Measurements from ENCODE around the gene HOXA3. TPM values are rescaled to one million over a fixed set of nuclear protein-coding genes. Genes with fewer than 3 reads are reported as not detected.

The HOXA3 gene
- total and polyA plus RNA-seq, 10 of the 15 experiments (the other 5 are each of a cell fraction or from before 2014, with no cell fraction given): 0.05 TPM; not detected in 9

- RAD21 ChIA-PET (ENCODE audit: unreplicated experiment): no interaction called here
- intact Hi-C loops (cut with micrococcal nuclease; ENCODE audit: unreplicated experiment): no loop called here
- SMC1A ChIA-PET (ENCODE audit: uncharacterized antibody, unreplicated experiment): interaction anchor here (1.3 to 2.8 kb wide), 2 partner anchors 16 to 35 kb away, joined by 3 to 6 read pairs; no protein-coding TSS in a partner anchor
- no peak for DNase-seq (ENCODE audit: low read depth, low spot score)
- Histone ChIP-seq H3K4me3 (no peak overlapping the region), H2AFZ (ENCODE audit: control insufficient read depth, low read depth, low read length) (no peak overlapping the region), H3K9me3 (replicated peaks; ENCODE audit: control insufficient read depth, insufficient read depth, low read length) (no peaks in the 10 kb centered on the region), H3K4me1 (ENCODE audit: control insufficient read depth, insufficient read depth, low read length) (no peaks in the 10 kb centered on the region), H3K79me2 (ENCODE audit: control insufficient read depth, insufficient read depth, low read length) (no peaks in the 10 kb centered on the region), H3K4me2 (ENCODE audit: control insufficient read depth, insufficient read depth) (no peak overlapping the region), H3K9ac (ENCODE audit: control insufficient read depth, insufficient read depth, low read length) (no peak overlapping the region), H3K36me3 (ENCODE audit: control insufficient read depth in 2 of 2, insufficient read depth in 2 of 2, low read length in 1 of 2) (no peaks in the 10 kb centered on the region), H4K20me1 (ENCODE audit: control insufficient read depth, insufficient read depth) (no peaks in the 10 kb centered on the region; the same call in 1 of the 2 replicates), H3K27me3 (replicated peaks in 1 of 2; ENCODE audit: control insufficient read depth in 2 of 2, insufficient read depth in 2 of 2, low read length in 1 of 2) (no peaks in the 10 kb centered on the region; a peak in 1 of 4 replicates), H3K27ac (ENCODE audit: control insufficient read depth, insufficient read depth) (no peak overlapping the region)
- no peak for FAIRE-seq
- WGBS (ENCODE audit: insufficient coverage, insufficient replicate concordance, low lambda C conversion rate, missing lambda C conversion rate): 67% methylated on average over 19 of the region's 19 CpGs
- ATAC-seq: no peak
- BruUV-seq (replicated peaks): no TSS peak
- in situ Hi-C loops (cut with MboI): no loop called here
- POLR2A ChIA-PET: no interaction called here
- CTCF ChIA-PET: no interaction called here
- TF ChIP-seq STAT1 (conservative IDR thresholded peaks at IDR 0.05): no peak
- no peak for TF ChIP-seq CUX1 (IDR thresholded peaks at IDR 0.05; ENCODE audit: insufficient replicate concordance, low read depth, low read length)
- no peak for TF ChIP-seq KLF5 (IDR thresholded peaks at IDR 0.05; ENCODE audit: partially characterized antibody)
- TF ChIP-seq ZNF207 (IDR thresholded peaks at IDR 0.05; ENCODE audit: borderline replicate concordance): no peak
- TF ChIP-seq POLR2AphosphoS2 (IDR thresholded peaks at IDR 0.05; ENCODE audit: low read depth, low read length): no peak
- no peak for TF ChIP-seq BCL3 (IDR thresholded peaks at IDR 0.05; ENCODE audit: borderline replicate concordance, insufficient read depth, low read depth, low read length, poor library complexity, severe bottlenecking)
- no peak for TF ChIP-seq ATF3 (IDR thresholded peaks at IDR 0.05; ENCODE audit: borderline replicate concordance, extremely low read depth, low read depth, low read length)
- TF ChIP-seq TBL1XR1 (IDR thresholded peaks at IDR 0.05; ENCODE audit: low read depth, low read length): no peak
- TF ChIP-seq FOXM1 (IDR thresholded peaks at IDR 0.05; ENCODE audit: low read depth, low read length): no peak
- no peak for TF ChIP-seq ZNF24 (IDR thresholded peaks at IDR 0.05)
- TF ChIP-seq TCF12 (IDR thresholded peaks at IDR 0.05; ENCODE audit: low read depth, low read length): no peak
- no peak for TF ChIP-seq NR2C2 (IDR thresholded peaks at IDR 0.05; ENCODE audit: borderline replicate concordance, control insufficient read depth, insufficient read length, low read depth)
- no peak for TF ChIP-seq ZBTB11 (CRISPR knock-in tag; IDR thresholded peaks at IDR 0.05)
Measured at GRCh38 chr7:27117887-27118491, 34.4 kb downstream of the HOXA3 start.

All from GM12878 (cell line).